NCI-H1048 (cell line): ENCODE measurements around the gene MEIOB.

Experiments
- DNase-seq: peaks from one replicate; lab custom pipeline; 2025; lab: John Stamatoyannopoulos, UW

MEIOB gene

GRCh38 chr16:1787322-1788094, 84.5 kb downstream of the MEIOB start:
- no peak for DNase-seq

GRCh38 chr16:1787056-1787321, 85.0 kb downstream of the MEIOB start:
- no peak for DNase-seq

GRCh38 chr16:1786242-1787055, 85.5 kb downstream of the MEIOB start:
- no peak for DNase-seq

- no peak for DNase-seq
These were observed 86.2 kb downstream of the MEIOB start for GRCh38 chr16:1785846-1786170.

GRCh38 chr16:1784977-1785845, 86.8 kb downstream of the MEIOB start:
- DNase-seq, result no peak
